Spleen (tissue), 7 donors: ENCODE data around the gene FAM210A.

Source experiments
- CTCF ChIP-seq, 11 experiments: fragments of 200-600 bp in 7 of 11; fragments of 450-650 bp in 4 of 11; sonication (generic) in 4 of 11; IDR thresholded peaks in 8 of 11; conservative IDR thresholded peaks in 3 of 11; 1 replicate in 7 of 11; 2 replicates in 4 of 11; pipeline versions ENCODE4 v1.4.0 to v1.8.0; 2016 to 2021; ENCODE audit warnings: antibody characterized with exemption in 11 of 11, inconsistent platforms in 4 of 11, mild to moderate bottlenecking in 1 of 11
- POLR2A ChIP-seq, 3 donors: fragments of 450-650 bp; IDR thresholded peaks; one replicate each; pipeline ENCODE4 v1.5.1; 2017; ENCODE audit warnings: antibody characterized with exemption in 3 of 3, mild to moderate bottlenecking in 1 of 3
- donor health status: DM: no; HTN: no; CAD: no; lungs with moderate emphysema.
- donor health status: DM: no; HTN: no; CAD: no.
- donor health status: DM: no; HTN: no; CAD: no.

- no peak for TF ChIP-seq POLR2A (IDR thresholded peaks at IDR 0.05)
- TF ChIP-seq CTCF (IDR thresholded peaks at IDR 0.05 in 8 of 11, conservative IDR thresholded peaks at IDR 0.05 in 3 of 11): no peak
Measured at GRCh38 chr18:13633700-13634099, 92.7 kb downstream of the FAM210A start.
